Adrenal gland (tissue), 12 donors: ENCODE data around the gene SMCO1. TPM values are rescaled to one million over a fixed set of nuclear protein-coding genes. Genes with fewer than 3 reads are reported as not detected.

Experiments used
- DNase-seq, 7 donors: peaks; one replicate each; pipeline ENCODE4 v3.0.0-alpha.2; 2019 to 2020
- H3K27ac ChIP-seq, 5 donors: fragments of 200-600 bp; sonication (generic) in 4 of 5; 1 replicate in 3 of 5; 2 replicates in 2 of 5; pipeline versions ENCODE4 v1.5.1 to v1.8.0; 2016 to 2020; ENCODE audit warnings: mild to moderate bottlenecking in 1 of 5
- H3K27me3 ChIP-seq: fragments of 200-600 bp; 2 replicates; pipeline ENCODE4 v1.8.0; 2021
- H3K36me3 ChIP-seq, 2 donors: fragments of 200-600 bp; replicated peaks in 1 of 2; 1 replicate in 1 of 2; 2 replicates in 1 of 2; pipeline versions ENCODE4 v1.5.1 to v1.8.0; 2018 to 2022
- H3K4me1 ChIP-seq, 2 donors: fragments of 200-600 bp; replicated peaks in 1 of 2; 1 replicate in 1 of 2; 2 replicates in 1 of 2; pipeline versions ENCODE4 v1.5.1 to v1.8.0; 2018 to 2021
- H3K4me3 ChIP-seq, 4 donors: fragments of 200-600 bp; sonication (generic) in 3 of 4; one replicate each; pipeline ENCODE4 v1.5.1; 2016 to 2018
- H3K9me3 ChIP-seq, 3 donors: fragments of 200-600 bp; sonication (generic) in 1 of 3; replicated peaks in 1 of 3; 1 replicate in 2 of 3; 2 replicates in 1 of 3; pipeline versions ENCODE4 v1.5.1 to v1.8.0; 2016 to 2021
- CTCF ChIP-seq, 6 experiments: fragments of 450-650 bp in 4 of 6; fragments of 200-600 bp in 2 of 6; sonication (generic) in 1 of 6; IDR thresholded peaks; 1 replicate in 5 of 6; 2 replicates in 1 of 6; pipeline versions ENCODE4 v1.5.1 to v1.8.0; 2016 to 2021; ENCODE audit warnings: antibody characterized with exemption in 6 of 6, mild to moderate bottlenecking in 2 of 6, moderate library complexity in 1 of 6
- POLR2A ChIP-seq, 2 donors: fragments of 450-650 bp; IDR thresholded peaks; one replicate each; pipeline ENCODE4 v1.6.1; 2017; ENCODE audit warnings: antibody characterized with exemption in 2 of 2, mild to moderate bottlenecking in 2 of 2, moderate library complexity in 1 of 2
- WGBS, 4 donors: extraction: QIAGEN DNeasy Blood & Tissue Kit in 2 of 4; methylation state at CpG; one replicate each; pipeline versions ENCODE4 v1.1.5 to v1.1.7; 2013 to 2017; 5-methylcytosine and 5-hydroxymethylcytosine counted together
- intact Hi-C, 2 donors: fragments of 100-400 bp; cut with DNase I; formaldehyde crosslinking; loops; one replicate each; pipeline versions ENCODE4 v1.14.1 to v1.15.0; 2022 to 2023
- polyA plus RNA-seq, 3 donors: library from polyadenylated mRNA; stranded (reverse); fragments of 200-250 nt in 2 of 3; fragments of 350-450 nt in 1 of 3; fragmentation: Illumina TruSeq in 1 of 3; extraction: RNeasy Lipid Tissue Mini Kit (QIAGEN cat#74804) in 1 of 3; gene quantifications; one replicate each; pipeline ENCODE4 v1.2.3, GENCODE V29; 2013 to 2014
- total RNA-seq, 9 donors: library from RNA; depleted of rRNA in 4 of 9; stranded (reverse); fragments of >200 nt in 4 of 9; fragments of 120-200 nt in 1 of 9; fragmentation: NEBNext Ultra II Directional in 1 of 9; extraction: Animal tissue kit (Norgen Biotek cat#: 25700) in 1 of 9; gene quantifications; one replicate each; pipeline versions ENCODE4 v1.1.0 to v1.2.4, GENCODE V29; 2013 to 2023
- donor health status: healthy with polysubstance abuse.
- donor health status: Bipolar disorder and iron deficiency.
- donor health status: DM: yes; HTN: yes; CAD: no.
- donor health status: DM: no; HTN: no; CAD: no.
- donor health status: DM: no; HTN: no; CAD: no.
- donor health status: DM: yes; HTN: yes; CAD: no.

Gene SMCO1
- total and polyA plus RNA-seq, 12 donors: 0.07 to 0.11 TPM; not detected in 10

- Histone ChIP-seq H3K9me3 (peaks cover 0 to 21% (median 0%) of the 10 kb centered on the region in 3 donors), H3K27me3 (no peaks in the 10 kb centered on the region), H3K4me3 (no peak overlapping the region), H3K36me3 (no peaks in the 10 kb centered on the region), H3K4me1 (no peaks in the 10 kb centered on the region), H3K27ac (no peak overlapping the region)
- TF ChIP-seq CTCF (IDR thresholded peaks at IDR 0.05): peak; percentile 10 to 60 (median 45)
- no peak for TF ChIP-seq POLR2A (IDR thresholded peaks at IDR 0.05)
- WGBS, 4 donors: 37 to 41% (median 39%) methylated on average over 12 of the region's 12 CpGs
- intact Hi-C loops: no loop called here
- DNase-seq: peak; percentile 44 to 77 (median 55)
Measured at GRCh38 chr3:196518966-196519717, 4.0 kb upstream of the SMCO1 start.

- no peaks in the 10 kb centered on the region for H3K27me3 ChIP-seq
- H3K4me3 ChIP-seq: no peak overlapping the region
- H3K27ac ChIP-seq: no peak overlapping the region
- peaks cover 0 to 21% (median 0%) of the 10 kb centered on the region in 3 donors for H3K9me3 ChIP-seq
- 81 to 91% (median 84%) methylated on average over 2 of the region's 2 CpGs for WGBS, 4 donors
- no peak for TF ChIP-seq CTCF (IDR thresholded peaks at IDR 0.05)
- no peak for TF ChIP-seq POLR2A (IDR thresholded peaks at IDR 0.05)
- no peaks in the 10 kb centered on the region for H3K4me1 ChIP-seq
- no peak for DNase-seq
- intact Hi-C loops: no loop called here
- no peaks in the 10 kb centered on the region for H3K36me3 ChIP-seq
Measured at GRCh38 chr3:196517919-196518318, 2.8 kb upstream of the SMCO1 start.

- H3K27me3 ChIP-seq: no peaks in the 10 kb centered on the region
- TF ChIP-seq POLR2A (IDR thresholded peaks at IDR 0.05) (no peak), CTCF (IDR thresholded peaks at IDR 0.05) (no peak)
- intact Hi-C loops: no loop called here
- WGBS, 4 donors: 79 to 88% (median 82%) methylated on average over 2 of the region's 2 CpGs
- no peak overlapping the region for H3K4me3 ChIP-seq
- no peaks in the 10 kb centered on the region for H3K4me1 ChIP-seq
- H3K36me3 ChIP-seq: no peaks in the 10 kb centered on the region
- peaks cover 0 to 21% (median 0%) of the 10 kb centered on the region in 3 donors for H3K9me3 ChIP-seq
- DNase-seq: no peak
- H3K27ac ChIP-seq: no peak overlapping the region
Measured at GRCh38 chr3:196517162-196517800, 2.1 kb upstream of the SMCO1 start.

GRCh38 chr3:196514350-196514716, 813 bp downstream of the SMCO1 start:
- WGBS, 4 donors: 93 to 100% (median 99%) methylated on average over 1 of the region's 1 CpG
- H3K4me1 ChIP-seq: no peaks in the 10 kb centered on the region
- TF ChIP-seq POLR2A (IDR thresholded peaks at IDR 0.05) (no peak), CTCF (IDR thresholded peaks at IDR 0.05) (no peak)
- intact Hi-C loops: no loop called here
- no peaks in the 10 kb centered on the region for H3K27me3 ChIP-seq
- H3K27ac ChIP-seq: no peak overlapping the region
- H3K36me3 ChIP-seq: no peaks in the 10 kb centered on the region
- no peak for DNase-seq
- H3K9me3 ChIP-seq: peaks cover 0 to 6% (median 0%) of the 10 kb centered on the region in 3 donors
- H3K4me3 ChIP-seq: no peak overlapping the region
